AG04450 (cell line): ENCODE measurements around the gene FARP2. TPM values are rescaled to one million over a fixed set of nuclear protein-coding genes. Genes with fewer than 3 reads are reported as not detected.

ENCODE experiments used
- CTCF ChIA-PET: fragments of 300-600, 350-600 bp; formaldehyde crosslinking; extraction: SDS; loops from one replicate; lab custom pipeline; 2022; ENCODE audit warnings: antibody characterized with exemption, inconsistent platforms; lab: Charles Lee
- POLR2A ChIA-PET: fragments of 350-600 bp; formaldehyde crosslinking; extraction: SDS; loops from one replicate; lab custom pipeline; 2021; ENCODE audit warnings: antibody characterized with exemption, inconsistent platforms; lab: Yijun Ruan, JAX
- DNase-seq: peaks from one replicate; pipeline ENCODE4 v3.0.0-alpha.2; 2011; ENCODE audit warnings: low read depth, low spot score
- H3K27ac ChIP-seq: one replicate; pipeline ENCODE4 v1.5.1; 2012; ENCODE audit warnings: low read depth, low read length, control low read depth
- H3K27me3 ChIP-seq: one replicate; pipeline ENCODE4 v1.6.0; 2012; ENCODE audit warnings: low read length; ENCODE audit not compliant: control insufficient read depth, insufficient read depth
- H3K4me3 ChIP-seq: 2 replicates; pipeline ENCODE4 v1.5.1; 2011; ENCODE audit warnings: mild to moderate bottlenecking, low read depth, low read length, control low read depth
- H3K9me3 ChIP-seq: 2 replicates; pipeline ENCODE4 v1.5.1; 2012; ENCODE audit warnings: low read length; ENCODE audit not compliant: control insufficient read depth, insufficient read depth
- polyA plus RNA-seq: library from polyadenylated mRNA; depleted of rRNA; stranded (reverse); fragments of >200 nt; gene quantifications from 2 replicates; pipeline ENCODE4 v1.2.3, GENCODE V29; 2011
- TF ChIP-seq, protein P1 (sequence below): IDR thresholded peaks from 2 replicates; pipeline ENCODE4 v1.5.1; 2011; ENCODE audit warnings: low read depth, low read length, control low read depth, inconsistent platforms

FARP2 gene
- polyA plus RNA-seq, 1 experiment: 25.4 TPM

DNA sequence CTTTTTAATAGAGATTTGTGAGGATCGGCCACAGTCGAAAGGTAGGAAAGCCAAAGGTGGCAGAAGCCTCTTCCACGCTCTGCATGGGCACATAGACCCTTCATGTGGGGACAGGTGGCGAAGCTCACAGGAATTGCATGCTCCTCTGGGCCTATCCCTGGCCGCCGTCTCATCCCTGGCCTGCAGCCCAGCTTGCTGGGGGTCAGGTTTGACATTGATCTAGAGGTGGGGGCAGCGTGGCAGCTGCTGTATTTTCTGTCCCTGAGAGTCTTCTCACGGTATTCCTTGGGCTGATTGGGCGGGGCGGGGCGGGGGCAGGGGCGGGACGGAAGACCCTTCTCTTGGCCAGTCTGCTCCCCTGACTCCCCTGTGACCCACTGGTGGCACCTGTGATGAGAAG, 103.4 kb downstream of the FARP2 start:
- no peaks in the 10 kb centered on the region for H3K9me3 ChIP-seq
- ChIA-PET CTCF (no interaction called here), POLR2A (no interaction called here)
- H3K27ac ChIP-seq: no peak overlapping the region
- no peak for DNase-seq
- no peak overlapping the region for H3K4me3 ChIP-seq
- H3K27me3 ChIP-seq: no peaks in the 10 kb centered on the region
- TF ChIP-seq, protein P1, sequence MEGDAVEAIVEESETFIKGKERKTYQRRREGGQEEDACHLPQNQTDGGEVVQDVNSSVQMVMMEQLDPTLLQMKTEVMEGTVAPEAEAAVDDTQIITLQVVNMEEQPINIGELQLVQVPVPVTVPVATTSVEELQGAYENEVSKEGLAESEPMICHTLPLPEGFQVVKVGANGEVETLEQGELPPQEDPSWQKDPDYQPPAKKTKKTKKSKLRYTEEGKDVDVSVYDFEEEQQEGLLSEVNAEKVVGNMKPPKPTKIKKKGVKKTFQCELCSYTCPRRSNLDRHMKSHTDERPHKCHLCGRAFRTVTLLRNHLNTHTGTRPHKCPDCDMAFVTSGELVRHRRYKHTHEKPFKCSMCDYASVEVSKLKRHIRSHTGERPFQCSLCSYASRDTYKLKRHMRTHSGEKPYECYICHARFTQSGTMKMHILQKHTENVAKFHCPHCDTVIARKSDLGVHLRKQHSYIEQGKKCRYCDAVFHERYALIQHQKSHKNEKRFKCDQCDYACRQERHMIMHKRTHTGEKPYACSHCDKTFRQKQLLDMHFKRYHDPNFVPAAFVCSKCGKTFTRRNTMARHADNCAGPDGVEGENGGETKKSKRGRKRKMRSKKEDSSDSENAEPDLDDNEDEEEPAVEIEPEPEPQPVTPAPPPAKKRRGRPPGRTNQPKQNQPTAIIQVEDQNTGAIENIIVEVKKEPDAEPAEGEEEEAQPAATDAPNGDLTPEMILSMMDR: no peak

DNA sequence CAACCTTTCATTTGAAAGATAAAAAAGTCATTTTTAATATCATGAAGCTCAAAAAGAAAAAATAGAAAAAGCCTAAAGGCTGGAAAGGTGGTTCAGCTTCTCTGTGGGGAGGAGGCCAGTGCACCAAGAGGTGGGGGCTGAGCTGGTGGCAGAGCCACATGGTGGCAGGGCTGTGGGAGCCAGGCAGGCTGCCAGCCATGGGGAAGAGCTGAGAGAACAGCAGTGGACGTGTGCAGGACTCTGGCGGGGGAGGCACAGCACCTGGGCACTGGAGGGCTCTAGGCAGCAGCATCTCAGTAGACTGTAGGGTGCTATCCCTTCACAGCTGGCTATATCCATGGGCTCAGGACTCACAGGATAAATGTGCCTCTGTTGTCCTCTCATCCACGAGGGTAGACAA, 104.5 kb downstream of the FARP2 start:
- Histone ChIP-seq H3K9me3 (no peaks in the 10 kb centered on the region), H3K27me3 (no peaks in the 10 kb centered on the region), H3K27ac (no peak overlapping the region), H3K4me3 (no peak overlapping the region)
- ChIA-PET POLR2A (no interaction called here), CTCF (no interaction called here)
- DNase-seq: no peak
- TF ChIP-seq, protein P1: no peak

DNA sequence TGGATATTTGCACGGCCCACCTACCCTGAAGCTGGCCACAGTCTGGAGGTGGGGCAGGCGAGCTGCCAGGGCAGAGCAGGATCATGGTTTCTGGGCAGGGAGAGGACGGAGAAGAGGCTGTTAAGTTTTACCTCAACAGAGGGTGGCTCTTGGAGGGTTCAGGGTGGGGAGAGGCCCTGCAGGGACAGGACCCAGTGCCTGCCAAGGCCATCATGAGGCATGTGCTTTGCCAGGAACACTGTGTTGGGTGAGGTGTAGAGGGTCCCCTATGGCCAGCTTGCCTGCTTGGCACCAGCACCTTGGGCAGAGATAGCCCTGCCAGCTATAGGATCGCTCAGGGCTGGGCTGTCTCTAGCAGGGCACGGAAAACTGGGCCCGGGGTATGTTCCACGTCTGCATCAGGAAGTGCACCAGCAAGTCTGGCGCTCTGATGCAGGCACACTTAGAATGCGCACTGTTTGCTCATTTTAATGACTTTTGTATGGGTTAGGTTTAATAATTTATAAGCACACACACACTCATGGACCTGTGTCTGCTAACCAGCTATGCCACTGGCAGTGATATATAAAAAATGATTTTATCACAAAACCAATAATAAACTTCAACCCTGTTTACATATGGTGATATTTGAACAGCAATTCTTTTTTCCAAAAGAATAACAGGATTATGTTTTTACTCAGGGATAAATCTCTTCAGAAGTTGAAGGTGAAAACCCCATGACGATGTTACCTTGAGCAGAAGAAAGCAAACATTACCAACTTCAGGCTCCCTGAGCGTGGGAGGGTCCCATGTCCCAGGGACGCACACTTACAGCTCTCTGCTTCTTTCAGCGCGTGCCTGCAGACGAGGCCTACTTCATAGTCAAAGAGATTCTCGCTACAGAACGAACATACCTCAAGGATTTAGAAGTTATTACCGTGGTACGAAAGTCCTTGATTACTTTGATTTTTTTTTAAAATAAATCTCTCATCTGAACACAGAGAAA, 105.9 kb downstream of the FARP2 start:
- CTCF ChIA-PET: no interaction called here
- H3K27ac ChIP-seq: no peak overlapping the region
- DNase-seq: no peak
- TF ChIP-seq, protein P1: no peak
- no peaks in the 10 kb centered on the region for H3K9me3 ChIP-seq
- POLR2A ChIA-PET: no interaction called here
- H3K4me3 ChIP-seq: no peak overlapping the region
- H3K27me3 ChIP-seq: no peaks in the 10 kb centered on the region

DNA sequence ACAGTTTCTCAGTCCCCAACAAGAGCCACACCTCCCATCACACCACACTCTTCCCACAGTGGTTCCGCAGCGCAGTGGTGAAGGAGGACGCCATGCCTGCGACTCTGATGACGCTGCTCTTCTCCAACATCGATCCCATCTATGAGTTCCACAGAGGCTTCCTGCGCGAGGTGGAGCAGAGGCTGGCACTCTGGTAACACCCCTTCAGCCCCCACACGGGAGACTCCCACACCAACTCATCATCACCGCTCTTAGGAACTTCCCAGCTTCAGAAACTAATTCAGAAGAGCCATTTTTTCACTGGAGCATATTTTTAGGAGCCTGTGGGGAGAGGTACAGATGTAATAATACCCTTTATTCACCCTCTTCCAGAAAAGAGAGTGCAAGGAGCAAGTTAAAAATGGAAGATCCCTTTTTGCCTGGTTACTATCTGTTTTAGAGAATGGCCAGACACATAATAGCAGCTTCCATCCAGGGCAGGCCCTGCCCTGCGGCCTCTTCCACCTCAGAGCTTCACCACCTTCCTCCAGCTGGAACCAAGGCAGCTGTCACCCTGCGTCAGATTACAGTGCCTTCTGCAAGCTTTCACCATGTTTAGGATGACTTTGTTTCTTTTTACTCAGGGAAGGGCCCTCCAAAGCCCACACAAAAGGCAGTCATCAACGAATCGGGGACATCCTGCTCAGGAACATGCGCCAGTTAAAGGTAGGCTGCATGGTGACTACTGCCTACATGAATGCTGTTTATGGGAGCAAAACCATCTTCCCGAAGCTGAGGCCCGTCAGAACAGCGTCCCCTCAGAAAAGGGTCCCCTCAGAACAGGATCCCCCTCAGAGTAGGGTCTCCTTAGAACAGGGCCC, 107.4 kb downstream of the FARP2 start:
- Histone ChIP-seq H3K9me3 (no peaks in the 10 kb centered on the region), H3K4me3 (no peak overlapping the region), H3K27ac (no peak overlapping the region), H3K27me3 (no peaks in the 10 kb centered on the region)
- CTCF ChIA-PET: no interaction called here
- TF ChIP-seq, protein P1: no peak
- DNase-seq: no peak
- POLR2A ChIA-PET: interaction anchor here (0.6 kb wide), 1 partner anchor 86 kb away, joined by 3 read pairs; no protein-coding TSS in a partner anchor
